CD8-positive, alpha-beta memory T cell (primary cell): Measurements from ENCODE around the gene PSMB8. TPM values are rescaled to one million over a fixed set of nuclear protein-coding genes. Genes with fewer than 3 reads are reported as not detected.

ENCODE experiments used
- CTCF ChIA-PET: fragments of 350-600 bp; sonication (Branson Sonifier 250); formaldehyde crosslinking; loops from one replicate; lab custom pipeline; 2021; ENCODE audit warnings: antibody characterized with exemption; lab: Charles Lee
- POLR2A ChIA-PET: fragments of 350-600 bp; sonication (Branson Sonifier 250); formaldehyde crosslinking; loops from one replicate; lab custom pipeline; 2021; ENCODE audit warnings: antibody characterized with exemption; lab: Charles Lee
- DNase-seq, 5 donors: peaks; one replicate each; pipeline versions ENCODE4 v3.0.0 to v3.0.0-alpha.2; 2020 to 2022; ENCODE audit warnings: mixed read lengths in 1 of 5
- H3K27ac ChIP-seq: one replicate; pipeline ENCODE4 v1.7.0; 2013; ENCODE audit warnings: low read depth, mild to moderate bottlenecking, low read length, moderate library complexity
- H3K27me3 ChIP-seq: 2 replicates; pipeline ENCODE4 v1.7.0; 2013; ENCODE audit warnings: low read length, mild to moderate bottlenecking; ENCODE audit not compliant: insufficient read depth, poor library complexity, severe bottlenecking
- H3K36me3 ChIP-seq: 2 replicates; pipeline ENCODE4 v1.7.0; 2013; ENCODE audit warnings: mild to moderate bottlenecking, low read length, moderate library complexity; ENCODE audit not compliant: insufficient read depth
- H3K4me1 ChIP-seq: 2 replicates; pipeline ENCODE4 v1.7.0; 2013; ENCODE audit warnings: mild to moderate bottlenecking, low read length, moderate library complexity; ENCODE audit not compliant: insufficient read depth
- H3K4me3 ChIP-seq: 2 replicates; pipeline ENCODE4 v1.7.0; 2013; ENCODE audit warnings: mild to moderate bottlenecking, low read length
- H3K9me3 ChIP-seq: 2 replicates; pipeline ENCODE4 v1.7.0; 2013; ENCODE audit warnings: mild to moderate bottlenecking, low read length
- H3K27ac Mint-ChIP-seq, 8 donors: one replicate each; pipeline ENCODE4 v1.8.0; 2020 to 2021; ENCODE audit warnings: mixed read lengths in 8 of 8, mild to moderate bottlenecking in 6 of 8, inconsistent platforms in 3 of 8, moderate library complexity in 3 of 8
- H3K27me3 Mint-ChIP-seq, 2 donors: one replicate each; pipeline ENCODE4 v1.8.0; 2020 to 2021; ENCODE audit warnings: mixed read lengths in 2 of 2, mild to moderate bottlenecking in 1 of 2, moderate library complexity in 1 of 2
- H3K36me3 Mint-ChIP-seq, 3 donors: one replicate each; pipeline ENCODE4 v1.8.0; 2020 to 2021; ENCODE audit warnings: mixed read lengths in 3 of 3, inconsistent platforms in 1 of 3, mild to moderate bottlenecking in 1 of 3
- H3K4me1 Mint-ChIP-seq, 3 donors: one replicate each; pipeline ENCODE4 v1.8.0; 2020 to 2021; ENCODE audit warnings: mixed read lengths in 3 of 3, inconsistent platforms in 1 of 3, mild to moderate bottlenecking in 1 of 3
- H3K4me3 Mint-ChIP-seq, 7 donors: one replicate each; pipeline ENCODE4 v1.8.0; 2020 to 2021; ENCODE audit warnings: mixed read lengths in 7 of 7, mild to moderate bottlenecking in 6 of 7, moderate library complexity in 4 of 7, inconsistent platforms in 2 of 7
- H3K9me3 Mint-ChIP-seq, 5 donors: one replicate each; pipeline ENCODE4 v1.8.0; 2020 to 2022; ENCODE audit warnings: mixed read lengths in 5 of 5, mild to moderate bottlenecking in 3 of 5, moderate library complexity in 2 of 5, inconsistent platforms in 1 of 5
- polyA plus RNA-seq: library from polyadenylated mRNA; unstranded; fragments of 300-500 nt; fragmentation: Illumina TruSeq; gene quantifications from one replicate; pipeline ENCODE4 v1.2.3, GENCODE V29; 2021
- total RNA-seq, 2 experiments: library from RNA; stranded (reverse); gene quantifications; one replicate each; pipeline ENCODE4 v1.2.3, GENCODE V29; 2021

The PSMB8 gene
- total and polyA plus RNA-seq, 3 experiments from 2014 or later, result 311 to 422 (median 326) TPM

- peak overlapping the region; percentile 95 to 100 (median 99) for H3K4me3 Mint-ChIP-seq
- H3K36me3 ChIP-seq, result peaks cover 60% of the 10 kb centered on the region
Observed at GRCh38 chr6:32852018-32852843, 8.4 kb upstream of the PSMB8 start.

GRCh38 chr6:32851025-32851424 is 7.2 kb upstream of the PSMB8 start:
- Histone ChIP-seq H3K4me3 (peak overlapping the region; percentile 90), H3K9me3 (no peaks in the 10 kb centered on the region), H3K27me3 (no peaks in the 10 kb centered on the region), H3K27ac (no peak overlapping the region), H3K36me3 (peaks cover 60% of the 10 kb centered on the region), H3K4me1 (peaks cover 71% of the 10 kb centered on the region)
- H3K4me1 Mint-ChIP-seq, result peaks cover 76 to 80% (median 77%) of the 10 kb centered on the region in 3 donors
- H3K27me3 Mint-ChIP-seq, result no peaks in the 10 kb centered on the region
- H3K9me3 Mint-ChIP-seq, result no peaks in the 10 kb centered on the region
- POLR2A ChIA-PET, result interaction anchor here (0.6 kb wide), 2 partner anchors 11 to 1225 kb away, joined by 3 to 5 read pairs; no protein-coding TSS in a partner anchor
- CTCF ChIA-PET, result interaction anchor here (1.1 to 3.7 kb wide), 4 partner anchors 8 to 17 kb away, joined by 3 to 30 read pairs (median 4); partner anchors contain the start of gene TAP2
- H3K4me3 Mint-ChIP-seq, result peak overlapping the region; percentile 95 to 100 (median 99)
- DNase-seq, result no peak
- H3K27ac Mint-ChIP-seq, result peak overlapping the region; percentile 10 to 100 (median 90)
- H3K36me3 Mint-ChIP-seq, result peaks cover 42 to 93% (median 57%) of the 10 kb centered on the region in 3 donors

More at GRCh38 chr6:32852018-32852843, 8.4 kb upstream of the PSMB8 start:
- peak overlapping the region; percentile 90 for H3K4me3 ChIP-seq
- H3K27ac Mint-ChIP-seq, result peak overlapping the region; percentile 98 to 100 (median 100)
- H3K9me3 Mint-ChIP-seq, result no peaks in the 10 kb centered on the region
- no peaks in the 10 kb centered on the region for H3K27me3 ChIP-seq
- peaks cover 73 to 80% (median 77%) of the 10 kb centered on the region in 3 donors for H3K4me1 Mint-ChIP-seq
- H3K4me1 ChIP-seq, result peaks cover 71% of the 10 kb centered on the region
- peak overlapping the region; percentile 97 for H3K27ac ChIP-seq
- ChIA-PET CTCF (interaction anchor here (1.0 to 7.9 kb wide), 8 partner anchors 7 to 132 kb away, joined by 3 to 295 read pairs (median 26); partner anchors contain the start of genes PSMB8 and TAP2), POLR2A (interaction anchor here (5.2 to 5.5 kb wide), 2 partner anchors 10 to 121 kb away, joined by 79 to 350 read pairs; partner anchors contain the start of genes PSMB8 and TAP2)
- H3K9me3 ChIP-seq, result no peaks in the 10 kb centered on the region
- no peaks in the 10 kb centered on the region for H3K27me3 Mint-ChIP-seq
- peaks cover 36 to 92% (median 52%) of the 10 kb centered on the region in 3 donors for H3K36me3 Mint-ChIP-seq
- peak in 1 of 5 donors; percentile 23 for DNase-seq

GRCh38 chr6:32849126-32849525 is 5.3 kb upstream of the PSMB8 start:
- H3K4me1 ChIP-seq, result peaks cover 68% of the 10 kb centered on the region
- H3K27ac ChIP-seq, result no peak overlapping the region
- H3K4me3 ChIP-seq, result no peak overlapping the region
- peaks cover 62% of the 10 kb centered on the region for H3K36me3 ChIP-seq
- Mint-ChIP-seq H3K27ac (peak overlapping the region; percentile 52 to 100 (median 96)), H3K4me1 (peaks cover 68 to 73% (median 72%) of the 10 kb centered on the region in 3 donors), H3K4me3 (peak overlapping the region; percentile 25 to 99 (median 67)), H3K27me3 (peaks cover 0 to 1% of the 10 kb centered on the region in 2 donors), H3K9me3 (no peaks in the 10 kb centered on the region), H3K36me3 (peaks cover 53 to 94% (median 55%) of the 10 kb centered on the region in 3 donors)
- H3K27me3 ChIP-seq, result no peaks in the 10 kb centered on the region
- DNase-seq, result no peak
- H3K9me3 ChIP-seq, result no peaks in the 10 kb centered on the region
- ChIA-PET POLR2A (no interaction called here), CTCF (interaction anchor here (3.7 kb wide), 1 partner anchor 10 kb away, joined by 30 read pairs; the partner anchor contains the start of gene TAP2)

DNA sequence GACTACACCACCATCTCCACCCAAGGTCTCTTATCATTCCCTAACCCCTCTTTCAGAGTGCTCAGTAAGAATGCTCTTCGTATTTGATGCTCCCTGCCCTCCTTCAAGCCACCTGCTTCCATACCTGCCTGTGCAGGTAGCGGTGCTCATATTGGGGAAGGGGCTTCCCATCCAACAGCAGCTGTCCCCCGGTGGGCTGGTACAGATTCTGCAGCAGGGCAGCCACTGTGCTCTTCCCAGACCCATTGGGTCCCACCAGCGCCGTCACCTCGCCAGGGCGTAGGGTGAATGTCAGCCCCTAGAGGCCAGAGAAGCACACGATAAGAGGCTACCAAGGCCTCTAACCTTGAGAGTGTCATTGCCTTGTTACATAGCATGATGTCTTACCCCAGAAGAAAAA is 3.9 kb upstream of the PSMB8 start:
- Mint-ChIP-seq H3K27me3 (peaks cover 0 to 1% of the 10 kb centered on the region in 2 donors), H3K4me1 (peaks cover 73 to 78% (median 77%) of the 10 kb centered on the region in 3 donors), H3K9me3 (no peaks in the 10 kb centered on the region), H3K36me3 (peaks cover 53 to 97% (median 58%) of the 10 kb centered on the region in 3 donors), H3K27ac (peak overlapping the region; percentile 52 to 100 (median 98)), H3K4me3 (peak overlapping the region; percentile 56 to 99 (median 77))
- ChIA-PET POLR2A (no interaction called here), CTCF (interaction anchor here (1.0 kb wide), 1 partner anchor 9 kb away, joined by 4 read pairs; the partner anchor contains the start of gene TAP2)
- no peaks in the 10 kb centered on the region for H3K9me3 ChIP-seq
- H3K27ac ChIP-seq, result no peak overlapping the region
- H3K4me1 ChIP-seq, result peaks cover 72% of the 10 kb centered on the region
- no peaks in the 10 kb centered on the region for H3K27me3 ChIP-seq
- peaks cover 62% of the 10 kb centered on the region for H3K36me3 ChIP-seq
- DNase-seq, result no peak
- H3K4me3 ChIP-seq, result peak overlapping the region; percentile 6

DNA sequence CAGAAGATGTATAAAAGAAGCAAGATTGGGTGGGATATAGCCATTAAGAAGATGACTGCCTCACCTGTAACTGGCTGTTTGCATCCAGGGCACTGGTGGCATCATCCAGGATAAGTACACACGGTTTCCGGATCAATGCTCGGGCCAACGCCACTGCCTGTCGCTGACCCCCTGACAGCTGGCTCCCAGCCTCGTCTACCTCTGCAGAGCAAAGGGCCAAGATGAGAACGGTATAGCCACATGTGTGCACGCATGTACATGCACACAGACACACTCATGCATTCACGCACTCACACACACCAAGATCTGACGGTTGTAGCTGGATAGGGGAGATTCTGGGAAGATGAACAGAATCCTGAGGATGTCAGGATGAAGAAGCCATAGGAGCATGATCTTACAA is 3.2 kb upstream of the PSMB8 start:
- Mint-ChIP-seq H3K4me1 (peaks cover 73 to 82% (median 80%) of the 10 kb centered on the region in 3 donors), H3K9me3 (no peaks in the 10 kb centered on the region), H3K27me3 (peaks cover 0 to 3% of the 10 kb centered on the region in 2 donors), H3K36me3 (peaks cover 53 to 97% (median 61%) of the 10 kb centered on the region in 3 donors), H3K4me3 (peak overlapping the region; percentile 56 to 99 (median 77)), H3K27ac (peak overlapping the region; percentile 52 to 100 (median 98))
- ChIA-PET POLR2A (interaction anchor here (3.4 to 10.1 kb wide), 2 partner anchors 8 to 125 kb away, joined by 85 to 350 read pairs; partner anchors contain the start of genes PSMB9 and TAP1), CTCF (interaction anchor here (1.0 to 10.6 kb wide), 5 partner anchors 7 to 122 kb away, joined by 4 to 190 read pairs (median 10); partner anchors contain the start of genes BRD2, PSMB9, TAP1 and TAP2)
- no peak for DNase-seq
- no peaks in the 10 kb centered on the region for H3K27me3 ChIP-seq
- no peaks in the 10 kb centered on the region for H3K9me3 ChIP-seq
- H3K4me3 ChIP-seq, result peak overlapping the region; percentile 20
- H3K27ac ChIP-seq, result no peak overlapping the region
- H3K4me1 ChIP-seq, result peaks cover 76% of the 10 kb centered on the region
- H3K36me3 ChIP-seq, result peaks cover 68% of the 10 kb centered on the region

GRCh38 chr6:32845384-32845884 is 1.6 kb upstream of the PSMB8 start:
- Histone ChIP-seq H3K4me1 (peaks cover 76% of the 10 kb centered on the region), H3K36me3 (peaks cover 64% of the 10 kb centered on the region), H3K4me3 (peak overlapping the region; percentile 99), H3K27ac (peak overlapping the region; percentile 99), H3K9me3 (no peaks in the 10 kb centered on the region), H3K27me3 (no peaks in the 10 kb centered on the region)
- ChIA-PET CTCF (interaction anchor here (1.1 to 10.6 kb wide), 12 partner anchors 9 to 432 kb away, joined by 3 to 190 read pairs (median 8); partner anchors contain the start of genes B3GALT4, BRD2, HLA-DMA and PSMB9), POLR2A (interaction anchor here (0.9 to 10.1 kb wide), 6 partner anchors 10 to 174 kb away, joined by 3 to 350 read pairs (median 12); partner anchors contain the start of genes PSMB9 and TAP1)
- Mint-ChIP-seq H3K4me3 (peak overlapping the region; percentile 94 to 99 (median 97)), H3K4me1 (peaks cover 73 to 82% (median 80%) of the 10 kb centered on the region in 3 donors), H3K9me3 (no peaks in the 10 kb centered on the region), H3K27me3 (peaks cover 0 to 3% of the 10 kb centered on the region in 2 donors), H3K27ac (peak overlapping the region; percentile 96 to 100 (median 100)), H3K36me3 (peaks cover 54 to 97% (median 56%) of the 10 kb centered on the region in 3 donors)
- DNase-seq, result peak in 4 of 5 donors; percentile 34 to 66 (median 54)

DNA sequence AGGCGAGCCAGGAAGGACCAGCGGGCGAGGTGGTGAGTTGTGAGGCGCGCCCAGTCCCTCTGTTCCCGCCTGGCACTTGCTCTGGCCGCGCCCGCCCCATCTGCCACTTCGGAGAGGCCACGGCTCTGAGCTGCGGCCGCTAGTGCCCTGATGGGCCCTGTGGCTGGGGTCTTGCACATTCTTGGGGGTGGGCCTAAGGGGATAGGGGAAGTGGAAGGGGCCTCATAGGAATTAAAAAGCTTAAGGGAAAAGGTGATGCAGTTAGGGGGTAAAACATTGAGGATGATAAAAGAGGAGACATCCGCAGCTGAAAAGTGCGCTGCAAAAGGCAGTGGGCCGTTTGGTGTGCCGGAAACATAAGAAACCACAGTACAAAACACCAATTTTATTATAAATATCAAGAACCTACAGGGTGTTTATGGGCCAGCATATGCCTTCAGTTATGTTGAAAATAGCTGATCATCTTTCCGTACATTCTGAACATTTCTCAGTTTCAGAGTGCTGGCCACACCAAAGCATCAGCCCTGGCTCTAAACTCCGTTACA is 1.1 kb upstream of the PSMB8 start:
- H3K4me3 Mint-ChIP-seq, result peak overlapping the region; percentile 94 to 99 (median 97)
- H3K27me3 Mint-ChIP-seq, result peaks cover 0 to 3% of the 10 kb centered on the region in 2 donors
- H3K9me3 ChIP-seq, result no peaks in the 10 kb centered on the region
- H3K36me3 ChIP-seq, result peaks cover 59% of the 10 kb centered on the region
- H3K9me3 Mint-ChIP-seq, result no peaks in the 10 kb centered on the region
- peak overlapping the region; percentile 99 for H3K4me3 ChIP-seq
- ChIA-PET CTCF (interaction anchor here (0.6 to 10.6 kb wide), 13 partner anchors 10 to 432 kb away, joined by 3 to 190 read pairs (median 8); partner anchors contain the start of genes B3GALT4, BRD2, HLA-DMA and PSMB9), POLR2A (interaction anchor here (0.5 to 10.1 kb wide), 11 partner anchors 10 to 1382 kb away, joined by 3 to 350 read pairs (median 4); partner anchors contain the start of genes BRD2, HLA-DPB1, PSMB9 and TAP1)
- H3K4me1 Mint-ChIP-seq, result peaks cover 73 to 82% (median 80%) of the 10 kb centered on the region in 3 donors
- H3K36me3 Mint-ChIP-seq, result peaks cover 51 to 97% (median 57%) of the 10 kb centered on the region in 3 donors
- H3K27ac ChIP-seq, result peak overlapping the region; percentile 99
- peak overlapping the region; percentile 96 to 100 (median 100) for H3K27ac Mint-ChIP-seq
- DNase-seq, result no peak
- no peaks in the 10 kb centered on the region for H3K27me3 ChIP-seq
- peaks cover 76% of the 10 kb centered on the region for H3K4me1 ChIP-seq
